Measurements from ENCODE around the gene BGLAP.

GRCh38 chr1:156283521-156283920 lies 41.5 kb downstream of the BGLAP start:
- TF ChIP-seq EZH2 (IDR thresholded peaks at IDR 0.05; ENCODE audit: borderline replicate concordance, insufficient read depth, low read length, poor library complexity, severe bottlenecking) (no peak), SMC3 (conservative IDR thresholded peaks at IDR 0.05; ENCODE audit: poor library complexity) (no peak), CTCF (IDR thresholded peaks at IDR 0.05; ENCODE audit: poor library complexity, severe bottlenecking) (no peak), POLR2AphosphoS5 (IDR thresholded peaks at IDR 0.05) (no peak)
